Measurements from ENCODE around the gene ROBO1.

Gene ROBO1

GRCh38 chr3:78830470-78830869 lies 937.3 kb downstream of the ROBO1 start:
- TF ChIP-seq ZFX (IDR thresholded peaks at IDR 0.05; ENCODE audit: borderline replicate concordance): no peak
- TF ChIP-seq, protein P1, sequence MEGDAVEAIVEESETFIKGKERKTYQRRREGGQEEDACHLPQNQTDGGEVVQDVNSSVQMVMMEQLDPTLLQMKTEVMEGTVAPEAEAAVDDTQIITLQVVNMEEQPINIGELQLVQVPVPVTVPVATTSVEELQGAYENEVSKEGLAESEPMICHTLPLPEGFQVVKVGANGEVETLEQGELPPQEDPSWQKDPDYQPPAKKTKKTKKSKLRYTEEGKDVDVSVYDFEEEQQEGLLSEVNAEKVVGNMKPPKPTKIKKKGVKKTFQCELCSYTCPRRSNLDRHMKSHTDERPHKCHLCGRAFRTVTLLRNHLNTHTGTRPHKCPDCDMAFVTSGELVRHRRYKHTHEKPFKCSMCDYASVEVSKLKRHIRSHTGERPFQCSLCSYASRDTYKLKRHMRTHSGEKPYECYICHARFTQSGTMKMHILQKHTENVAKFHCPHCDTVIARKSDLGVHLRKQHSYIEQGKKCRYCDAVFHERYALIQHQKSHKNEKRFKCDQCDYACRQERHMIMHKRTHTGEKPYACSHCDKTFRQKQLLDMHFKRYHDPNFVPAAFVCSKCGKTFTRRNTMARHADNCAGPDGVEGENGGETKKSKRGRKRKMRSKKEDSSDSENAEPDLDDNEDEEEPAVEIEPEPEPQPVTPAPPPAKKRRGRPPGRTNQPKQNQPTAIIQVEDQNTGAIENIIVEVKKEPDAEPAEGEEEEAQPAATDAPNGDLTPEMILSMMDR (IDR thresholded peaks at IDR 0.05): no peak
- H3K27ac ChIP-seq: no peak overlapping the region

DNA sequence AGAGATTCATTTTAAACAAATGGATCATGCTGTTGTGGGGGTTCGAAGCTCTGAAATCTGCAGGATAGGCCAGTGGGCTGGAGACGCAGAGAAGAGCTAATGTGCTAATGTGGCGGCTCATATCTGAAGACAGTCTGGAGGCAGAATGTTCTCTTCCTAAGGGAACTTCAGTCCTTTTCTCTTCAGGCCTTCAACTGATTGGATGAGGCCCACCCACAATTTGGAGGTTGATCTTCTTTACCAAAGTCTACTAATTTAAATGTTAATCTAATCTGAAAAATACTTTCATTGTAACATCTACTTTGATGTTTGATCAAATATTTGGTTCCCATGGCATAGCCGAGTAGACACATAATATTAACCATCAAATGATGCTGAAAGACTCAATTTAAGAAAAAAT lies 940.2 kb downstream of the ROBO1 start:
- H3K27ac ChIP-seq: no peak overlapping the region
- TF ChIP-seq, protein P1 (IDR thresholded peaks at IDR 0.05): no peak
- TF ChIP-seq ZFX (IDR thresholded peaks at IDR 0.05; ENCODE audit: borderline replicate concordance): no peak

DNA sequence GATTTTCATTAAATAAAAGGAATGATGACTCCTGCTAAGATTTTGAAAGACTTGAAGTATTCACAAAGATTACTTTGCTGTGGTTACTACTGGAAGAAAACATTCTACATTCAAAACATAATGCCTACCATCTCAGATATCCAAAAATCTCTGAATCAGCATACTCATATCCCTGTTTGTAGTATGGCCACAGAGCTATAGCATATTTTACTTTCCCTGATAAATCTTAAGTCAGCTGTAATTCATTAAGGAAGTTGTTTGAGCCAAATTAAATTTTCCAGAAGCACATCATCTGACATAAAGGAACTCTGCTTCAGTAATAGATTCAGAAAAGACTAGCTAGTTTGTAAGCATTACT lies 942.0 kb downstream of the ROBO1 start:
- no peak for TF ChIP-seq ZFX (IDR thresholded peaks at IDR 0.05; ENCODE audit: borderline replicate concordance)
- TF ChIP-seq, protein P1 (IDR thresholded peaks at IDR 0.05): no peak
- H3K27ac ChIP-seq: no peak overlapping the region

GRCh38 chr3:78825118-78825857 lies 942.5 kb downstream of the ROBO1 start:
- TF ChIP-seq, protein P1 (IDR thresholded peaks at IDR 0.05): no peak
- no peak overlapping the region for H3K27ac ChIP-seq

DNA sequence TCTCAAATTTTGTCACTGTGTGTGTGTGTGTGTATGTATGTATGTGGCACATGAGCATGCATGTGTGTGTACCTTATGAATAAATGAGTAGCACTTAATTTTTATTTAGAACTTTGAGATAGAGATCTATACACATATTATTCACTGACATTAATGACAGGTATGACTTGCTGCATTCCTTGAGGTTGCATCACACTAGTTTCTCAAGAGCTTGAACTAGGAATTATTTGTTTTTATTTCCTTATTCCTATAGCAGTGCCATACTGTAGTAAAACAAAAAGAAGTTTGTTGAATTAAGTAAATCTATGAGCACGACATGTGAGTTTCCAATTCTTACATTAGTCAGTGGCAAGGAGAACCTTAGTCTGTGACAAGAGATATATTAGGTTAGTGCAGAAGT lies 943.9 kb downstream of the ROBO1 start:
- H3K27ac ChIP-seq: no peak overlapping the region
- TF ChIP-seq, protein P1 (IDR thresholded peaks at IDR 0.05): no peak
- no peak for TF ChIP-seq ZFX (IDR thresholded peaks at IDR 0.05; ENCODE audit: borderline replicate concordance)

DNA sequence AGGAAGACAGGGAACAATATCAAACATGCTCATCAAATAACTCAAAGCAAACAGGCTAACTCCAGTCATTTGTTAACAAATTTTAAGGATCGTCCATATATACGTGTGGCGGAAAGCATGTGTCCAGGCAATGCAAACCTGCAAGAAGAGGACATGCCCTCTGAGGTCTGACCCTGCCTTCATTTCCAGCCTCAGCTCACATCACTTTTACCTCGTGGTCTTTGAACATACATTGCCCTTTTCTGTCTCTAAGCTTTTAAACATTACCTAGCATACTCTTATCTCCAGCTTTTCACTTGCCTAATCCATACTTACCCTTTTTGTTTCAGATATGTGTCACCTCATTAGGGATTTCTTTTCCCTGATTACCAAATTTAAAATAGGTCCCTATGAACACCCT lies 944.4 kb downstream of the ROBO1 start:
- no peak overlapping the region for H3K27ac ChIP-seq
- TF ChIP-seq ZFX (IDR thresholded peaks at IDR 0.05; ENCODE audit: borderline replicate concordance): no peak
- TF ChIP-seq, protein P1 (IDR thresholded peaks at IDR 0.05): no peak

GRCh38 chr3:78822726-78823125 lies 945.1 kb downstream of the ROBO1 start:
- TF ChIP-seq ZFX (IDR thresholded peaks at IDR 0.05; ENCODE audit: borderline replicate concordance): no peak
- TF ChIP-seq, protein P1 (IDR thresholded peaks at IDR 0.05): no peak
- no peak overlapping the region for H3K27ac ChIP-seq
